ENCODE measurements around the gene SDK1.

- TF ChIP-seq FOXK2 (IDR thresholded peaks at IDR 0.05): no peak
- TF ChIP-seq TAF1 (IDR thresholded peaks at IDR 0.05; ENCODE audit: borderline replicate concordance, low read depth, low read length): no peak
- TF ChIP-seq MTA3 (IDR thresholded peaks at IDR 0.05; ENCODE audit: borderline replicate concordance, low read length): no peak
These were observed 432.6 kb downstream of the SDK1 start for GRCh38 chr7:3733541-3734140.

Data from GM12878 (cell line).